ENCODE measurements around the gene LIPT2.

- no peak for TF ChIP-seq CTCF (conservative IDR thresholded peaks at IDR 0.05 in 1 of 2, IDR thresholded peaks at IDR 0.05 in 1 of 2; ENCODE audit: extremely low read depth in 1 of 2, insufficient read depth in 1 of 2, low read depth in 1 of 2, low read length in 2 of 2)
- no peak for TF ChIP-seq EZH2 (IDR thresholded peaks at IDR 0.05; ENCODE audit: borderline replicate concordance, low read length)
Measured at GRCh38 chr11:74533421-74533820, 39.9 kb upstream of the LIPT2 start.
